Karpas-422 (cell line): ENCODE data around the gene SELENOW. TPM values are rescaled to one million over a fixed set of nuclear protein-coding genes. Genes with fewer than 3 reads are reported as not detected.
"Not testable (repeated sequence)": the region's sequence is repeated elsewhere in the genome, so short reads cannot be mapped to it uniquely, and the experiment has no call there.

Experiments used
- DNase-seq: peaks from one replicate; pipeline ENCODE4 v3.0.0-alpha.2; 2015
- H2AFZ ChIP-seq: fragments of 200-600 bp; sonication (generic); 2 replicates; pipeline ENCODE4 v1.6.1; 2014; ENCODE audit warnings: antibody characterized with exemption, low read length, mixed read lengths
- H3K27ac ChIP-seq: fragments of 200-600 bp; sonication (generic); 2 replicates; pipeline ENCODE4 v1.5.1; 2014; ENCODE audit warnings: mild to moderate bottlenecking, low read length, moderate library complexity
- H3K27me3 ChIP-seq: fragments of 200-600 bp; sonication (generic); 2 replicates; pipeline ENCODE4 v1.6.1; 2014; ENCODE audit warnings: low read length, mixed read lengths
- H3K36me3 ChIP-seq: fragments of 200-600 bp; sonication (generic); 2 replicates; pipeline ENCODE4 v1.6.1; 2014; ENCODE audit warnings: low read length, mixed read lengths; ENCODE audit not compliant: insufficient read depth
- H3K4me1 ChIP-seq: fragments of 200-600 bp; sonication (generic); 2 replicates; pipeline ENCODE4 v1.6.1; 2014; ENCODE audit warnings: mild to moderate bottlenecking, low read length, mixed read lengths
- H3K4me2 ChIP-seq: fragments of 200-600 bp; sonication (generic); 2 replicates; pipeline ENCODE4 v1.6.1; 2014; ENCODE audit warnings: low read length, low read depth, mild to moderate bottlenecking; ENCODE audit not compliant: poor library complexity, severe bottlenecking
- H3K4me3 ChIP-seq: fragments of 200-600 bp; sonication (generic); 2 replicates; pipeline ENCODE4 v1.5.1; 2014; ENCODE audit warnings: mild to moderate bottlenecking, antibody characterized with exemption, low read length, mixed read lengths
- H3K79me2 ChIP-seq: fragments of 200-600 bp; sonication (generic); 2 replicates; pipeline ENCODE4 v1.6.1; 2014; ENCODE audit warnings: mild to moderate bottlenecking, low read length, mixed read lengths
- H3K9ac ChIP-seq: fragments of 200-600 bp; sonication (generic); 2 replicates; pipeline ENCODE4 v1.6.0; 2014; ENCODE audit warnings: low read length
- H3K9me2 ChIP-seq: fragments of 200-600 bp; sonication (generic), shearing (Covaris generic); replicated peaks from 2 replicates; pipeline ENCODE4 v1.6.0; 2014; ENCODE audit warnings: mild to moderate bottlenecking, low read length, moderate library complexity; ENCODE audit not compliant: insufficient read depth
- H3K9me3 ChIP-seq: fragments of 300-700, 200-600 bp; sonication (generic); 2 replicates; pipeline ENCODE4 v1.6.1; 2014; ENCODE audit warnings: low read length, mixed read lengths
- H4K20me1 ChIP-seq: fragments of 200-600 bp; sonication (generic); 2 replicates; pipeline ENCODE4 v1.6.1; 2014; ENCODE audit warnings: mild to moderate bottlenecking, antibody characterized with exemption, low read length, low read depth; ENCODE audit not compliant: insufficient read depth
- total RNA-seq: library from RNA; depleted of rRNA; stranded (reverse); fragments of >200 nt; shearing (Covaris generic); gene quantifications from 2 replicates; pipeline ENCODE4 v1.2.3, GENCODE V29; 2014; ENCODE audit warnings: low replicate concordance

Gene SELENOW
- total RNA-seq, 1 experiment from 2014 or later, result 3.5 TPM

DNA sequence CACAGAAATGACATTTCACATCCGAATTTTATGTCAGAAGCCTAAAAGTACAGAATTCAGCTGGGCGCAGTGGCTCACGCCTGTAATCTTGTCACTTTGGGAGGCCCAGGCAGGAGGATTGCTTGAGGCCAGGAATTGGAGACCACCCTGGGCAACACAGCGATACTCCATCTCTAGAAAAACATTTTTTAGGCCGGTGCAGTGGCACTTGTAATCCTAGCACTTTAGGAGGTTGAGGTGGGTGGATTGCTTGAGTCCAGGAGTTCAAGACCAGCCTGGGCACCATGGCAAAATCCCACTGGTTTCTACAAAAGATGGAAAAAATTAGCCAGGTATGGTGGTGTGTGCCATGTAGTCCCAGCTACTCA lies 17.9 kb upstream of the SELENOW start:
- Histone ChIP-seq H3K27me3 (no peaks in the 10 kb centered on the region), H3K9me2 (no peaks in the 10 kb centered on the region), H3K4me3 (no peak overlapping the region), H3K4me1 (no peaks in the 10 kb centered on the region), H3K9ac (no peak overlapping the region), H4K20me1 (0 out of 2 replicates have a peak, but pooled peaks cover 5% of the 10 kb centered on the region), H3K9me3 (no peaks in the 10 kb centered on the region), H3K79me2 (no peaks in the 10 kb centered on the region), H2AFZ (no peak overlapping the region), H3K27ac (no peak overlapping the region), H3K4me2 (no peak overlapping the region), H3K36me3 (peaks cover 5% of the 10 kb centered on the region; the same call in 1 of the 2 replicates)
- no peak for DNase-seq

DNA sequence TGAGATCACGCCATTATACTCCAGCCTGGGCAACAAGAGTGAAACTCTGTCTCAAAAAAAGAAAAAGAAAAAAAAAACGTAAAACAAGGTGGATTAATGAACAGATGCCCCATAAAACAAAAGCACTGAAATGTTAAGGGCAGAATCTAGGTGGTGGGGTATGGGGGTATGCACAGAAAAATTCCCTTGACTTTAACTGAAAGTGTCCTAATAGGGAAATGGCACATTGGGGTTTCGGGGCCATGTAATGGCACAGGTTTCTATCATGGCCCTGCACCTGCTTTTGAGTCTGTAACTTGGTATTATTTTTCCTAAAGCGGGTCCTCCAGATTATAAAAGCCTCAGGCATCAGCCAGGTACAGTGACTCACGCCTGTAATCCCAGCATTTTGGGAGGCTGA lies 16.9 kb upstream of the SELENOW start:
- Histone ChIP-seq H3K4me2 (no peak overlapping the region), H3K27ac (no peak overlapping the region), H3K9ac (no peak overlapping the region), H3K9me2 (no peaks in the 10 kb centered on the region), H3K36me3 (peaks cover 5% of the 10 kb centered on the region; the same call in 1 of the 2 replicates), H2AFZ (no peak overlapping the region), H3K4me1 (no peaks in the 10 kb centered on the region), H3K79me2 (no peaks in the 10 kb centered on the region), H4K20me1 (no peaks in the 10 kb centered on the region), H3K4me3 (no peak overlapping the region), H3K27me3 (no peaks in the 10 kb centered on the region), H3K9me3 (no peaks in the 10 kb centered on the region)
- no peak for DNase-seq

DNA sequence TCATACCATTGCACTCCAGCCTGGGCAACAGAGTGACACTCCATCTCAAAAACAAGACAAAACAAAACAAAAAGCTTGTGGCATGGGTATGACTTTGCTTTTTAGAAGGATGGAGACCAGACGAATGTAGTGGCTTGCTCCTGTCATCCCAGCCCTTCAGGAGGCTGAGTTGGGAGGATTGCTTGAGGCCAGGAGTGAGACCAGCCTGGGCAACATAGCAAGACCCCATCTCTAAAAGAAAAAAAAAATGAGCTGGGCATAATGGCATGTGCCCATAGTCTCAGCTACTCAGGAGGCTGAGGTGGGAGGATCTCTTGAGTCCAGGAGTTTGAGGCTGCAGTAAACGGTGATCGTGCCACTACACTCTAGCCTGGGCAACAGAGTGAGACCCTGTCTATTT lies 16.4 kb upstream of the SELENOW start:
- H3K36me3 ChIP-seq, result peaks cover 5% of the 10 kb centered on the region; the same call in 1 of the 2 replicates
- H3K9me3 ChIP-seq, result no peaks in the 10 kb centered on the region
- no peak for DNase-seq
- no peak overlapping the region for H3K4me3 ChIP-seq
- H3K9ac ChIP-seq, result no peak overlapping the region
- no peak overlapping the region for H3K4me2 ChIP-seq
- H3K4me1 ChIP-seq, result no peaks in the 10 kb centered on the region
- H3K27me3 ChIP-seq, result no peaks in the 10 kb centered on the region
- no peaks in the 10 kb centered on the region for H3K79me2 ChIP-seq
- no peak overlapping the region for H3K27ac ChIP-seq
- H4K20me1 ChIP-seq, result no peaks in the 10 kb centered on the region
- H3K9me2 ChIP-seq, result no peaks in the 10 kb centered on the region
- no peak overlapping the region for H2AFZ ChIP-seq

DNA sequence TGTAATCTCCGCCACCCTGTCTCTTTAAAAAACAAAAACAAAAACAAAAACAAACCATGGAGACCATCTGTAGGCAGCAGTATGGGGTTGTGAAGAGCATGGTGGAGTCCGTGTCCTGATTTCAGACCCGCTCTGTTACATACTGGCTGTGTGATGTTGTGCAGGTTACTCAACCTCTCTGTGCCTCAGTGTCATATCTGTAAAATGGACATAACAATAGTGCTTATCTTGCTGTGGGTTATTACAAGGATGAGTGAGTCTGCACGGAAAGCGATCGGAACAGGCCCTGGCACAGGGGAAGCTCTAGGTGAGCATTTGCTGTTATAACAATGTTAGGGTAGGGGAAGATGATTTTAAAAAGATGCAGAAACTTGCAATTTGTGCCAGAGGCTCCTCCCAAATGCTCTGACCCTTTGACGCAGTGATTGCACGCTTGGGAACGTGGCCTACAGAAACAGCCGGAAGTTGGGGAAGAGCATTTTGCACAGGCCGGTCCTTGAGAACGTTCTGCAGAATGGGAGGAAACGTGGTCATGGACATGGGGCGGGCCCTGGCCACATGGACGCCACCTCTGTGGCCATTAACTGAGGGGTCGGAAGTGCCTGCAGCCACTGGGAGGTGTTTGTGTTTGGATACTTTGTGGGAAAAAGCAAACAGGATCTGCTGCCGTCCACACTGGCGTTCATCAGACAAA lies 15.7 kb upstream of the SELENOW start:
- Histone ChIP-seq H3K9me3 (no peaks in the 10 kb centered on the region), H3K27ac (no peak overlapping the region), H3K9me2 (no peaks in the 10 kb centered on the region), H3K27me3 (no peaks in the 10 kb centered on the region), H3K4me3 (no peak overlapping the region), H3K79me2 (no peaks in the 10 kb centered on the region), H3K4me2 (no peak overlapping the region), H2AFZ (no peak overlapping the region), H3K4me1 (no peaks in the 10 kb centered on the region), H3K36me3 (peaks cover 5% of the 10 kb centered on the region; the same call in 1 of the 2 replicates), H4K20me1 (no peaks in the 10 kb centered on the region), H3K9ac (no peak overlapping the region)
- DNase-seq, result no peak

DNA sequence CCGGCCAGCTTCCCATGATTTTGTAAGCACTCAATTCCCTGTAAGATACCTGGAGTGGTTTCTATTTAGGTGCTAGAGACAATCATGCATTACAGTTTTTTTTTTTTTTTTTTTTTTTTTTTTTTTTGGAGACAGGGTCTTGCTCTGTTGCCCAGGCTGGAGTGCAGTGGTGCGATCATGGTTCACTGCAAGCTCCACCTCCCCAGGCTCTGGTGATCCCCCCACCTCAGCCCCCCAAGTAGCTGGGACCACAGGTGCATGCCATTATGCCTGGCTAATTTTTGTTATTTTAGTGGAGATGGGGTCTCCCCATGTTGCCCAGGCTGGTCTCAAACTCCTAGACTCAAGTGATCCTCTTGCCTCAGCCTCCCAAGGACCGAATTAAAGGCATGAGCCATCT lies 13.8 kb upstream of the SELENOW start:
- H3K36me3 ChIP-seq, DNase-seq, H3K27ac ChIP-seq, H4K20me1 ChIP-seq, H3K9ac ChIP-seq, H3K79me2 ChIP-seq, H3K9me3 ChIP-seq, H3K4me1 ChIP-seq, H2AFZ ChIP-seq, H3K9me2 ChIP-seq, H3K27me3 ChIP-seq, H3K4me3 ChIP-seq, H3K4me2 ChIP-seq: not testable (repeated sequence)

DNA sequence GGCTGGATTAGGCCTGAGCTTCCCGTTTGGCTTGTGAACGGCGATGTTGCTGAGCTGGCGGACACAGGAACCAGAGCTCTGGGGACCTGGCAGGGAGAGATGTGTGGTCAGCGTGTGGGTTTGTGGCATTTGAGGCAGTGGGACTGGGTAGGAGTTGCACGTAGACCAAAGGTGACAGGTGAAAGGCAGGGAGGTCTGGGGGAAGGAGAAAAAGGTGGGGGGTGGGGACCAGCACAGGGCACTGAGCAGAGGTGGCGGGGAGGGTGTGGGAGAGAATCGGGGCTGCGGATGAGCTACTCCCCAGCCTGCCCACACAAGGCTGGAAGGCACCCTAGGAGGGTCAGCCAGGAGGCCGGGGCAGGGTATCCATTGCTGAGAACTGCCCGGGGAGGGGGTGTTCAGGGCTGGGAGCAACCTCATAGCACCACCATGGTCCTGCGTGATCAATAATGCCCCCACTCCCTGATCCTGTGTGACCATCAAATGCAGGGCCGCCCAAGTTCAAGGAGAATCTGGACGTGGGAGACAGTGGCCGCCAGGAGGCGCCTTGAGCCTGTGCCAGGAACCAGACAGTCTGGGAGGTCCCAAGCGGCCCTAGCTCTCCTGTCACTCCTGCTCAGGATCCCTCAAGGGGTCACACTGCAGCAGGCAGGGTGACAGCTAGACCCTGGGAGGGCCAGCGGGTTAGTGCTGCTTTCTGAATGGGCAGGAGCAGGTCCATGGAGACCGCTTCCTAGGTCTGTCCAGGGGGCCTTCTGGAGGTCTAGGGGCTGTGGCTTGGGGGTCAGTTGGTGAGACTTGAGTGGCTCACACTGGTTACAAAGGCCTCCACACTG lies 12.8 kb upstream of the SELENOW start:
- Histone ChIP-seq H3K9me3 (no peaks in the 10 kb centered on the region), H3K4me3 (no peak overlapping the region), H3K36me3 (no peaks in the 10 kb centered on the region), H3K9ac (no peak overlapping the region), H3K4me2 (no peak overlapping the region), H3K79me2 (no peaks in the 10 kb centered on the region), H3K9me2 (no peaks in the 10 kb centered on the region), H3K27me3 (no peaks in the 10 kb centered on the region), H2AFZ (no peak overlapping the region), H3K4me1 (no peaks in the 10 kb centered on the region), H4K20me1 (no peaks in the 10 kb centered on the region), H3K27ac (no peak overlapping the region)
- peak; percentile 83 for DNase-seq

DNA sequence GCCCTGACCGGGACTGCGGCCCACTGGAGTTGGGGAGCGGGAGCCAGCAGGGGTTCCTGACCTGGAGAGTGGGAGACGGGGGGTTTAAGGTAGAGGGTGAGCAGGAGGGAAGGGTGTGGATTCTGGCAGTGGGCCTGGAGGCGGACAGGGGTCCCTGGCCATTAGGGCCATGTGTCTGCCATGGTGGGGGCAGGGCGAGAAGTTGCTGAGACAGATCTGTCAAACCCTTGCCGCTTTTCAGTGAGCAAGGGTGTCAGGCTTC lies 12.2 kb upstream of the SELENOW start:
- Histone ChIP-seq H3K4me1 (no peaks in the 10 kb centered on the region), H3K4me3 (no peak overlapping the region), H3K9me3 (no peaks in the 10 kb centered on the region), H3K27ac (no peak overlapping the region), H3K4me2 (no peak overlapping the region), H3K27me3 (no peaks in the 10 kb centered on the region), H3K79me2 (no peaks in the 10 kb centered on the region), H4K20me1 (no peaks in the 10 kb centered on the region), H3K9ac (no peak overlapping the region), H3K36me3 (no peaks in the 10 kb centered on the region), H2AFZ (no peak overlapping the region), H3K9me2 (no peaks in the 10 kb centered on the region)
- no peak for DNase-seq

DNA sequence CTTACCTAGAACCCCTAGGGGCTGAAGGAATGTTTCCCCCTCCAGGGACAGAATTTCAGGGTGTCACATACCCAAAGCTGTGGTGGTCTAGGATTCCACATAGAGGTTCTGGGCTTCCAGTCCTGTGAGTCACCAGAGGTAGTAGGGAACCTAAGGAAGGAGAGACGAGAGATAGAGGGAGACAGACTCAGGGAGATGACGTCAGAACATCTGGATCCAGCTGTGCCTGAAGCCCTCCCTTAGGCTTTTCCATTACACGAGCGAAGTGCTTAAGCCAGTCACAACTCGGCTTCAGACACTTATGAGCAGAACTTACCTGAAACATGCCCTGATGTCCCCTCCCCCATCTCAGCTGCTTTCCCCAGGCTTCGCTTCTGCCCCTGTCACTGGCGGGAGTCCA lies 11.8 kb upstream of the SELENOW start:
- Histone ChIP-seq H3K9me2 (no peaks in the 10 kb centered on the region), H3K27me3 (no peaks in the 10 kb centered on the region), H3K9me3 (no peaks in the 10 kb centered on the region), H3K4me2 (no peak overlapping the region), H3K4me1 (no peaks in the 10 kb centered on the region), H3K9ac (no peak overlapping the region), H3K27ac (no peak overlapping the region), H4K20me1 (no peaks in the 10 kb centered on the region), H3K36me3 (no peaks in the 10 kb centered on the region), H3K79me2 (no peaks in the 10 kb centered on the region), H2AFZ (no peak overlapping the region), H3K4me3 (no peak overlapping the region)
- no peak for DNase-seq
